UCSD-AML1 (cell line): ENCODE results near the gene TBXAS1.
A peak's percentile ranks its signal among the peaks of the same experiment; 100 is the strongest.

Experiments used
- DNase-seq: peaks from one replicate; lab custom pipeline; 2025; ENCODE audit not compliant: unreplicated experiment; lab: John Stamatoyannopoulos, UW

The TBXAS1 gene

GRCh38 chr7:140061607-140061930, 232.5 kb downstream of the TBXAS1 start:
- no peak for DNase-seq

DNA sequence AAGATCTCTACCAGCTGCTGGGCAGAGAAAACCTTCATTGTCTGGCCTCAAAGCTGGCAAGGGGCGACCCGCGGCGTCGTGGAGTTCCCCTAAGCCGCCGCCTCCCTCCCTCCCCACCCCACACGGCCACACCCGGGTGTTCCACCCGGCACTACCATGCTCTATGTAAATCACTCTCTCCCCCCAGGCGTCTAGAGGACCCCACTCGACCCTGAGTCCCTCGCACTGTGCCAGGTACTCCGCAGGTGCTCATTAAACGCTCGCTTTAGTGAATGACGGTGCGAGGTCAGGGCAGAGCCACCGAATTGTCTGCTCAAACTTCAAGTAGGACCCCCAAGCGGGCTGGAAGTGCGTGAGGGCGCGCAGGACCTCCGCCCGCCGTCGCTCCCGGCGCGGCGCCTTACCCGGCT, 233.1 kb downstream of the TBXAS1 start:
- DNase-seq, result no peak

DNA sequence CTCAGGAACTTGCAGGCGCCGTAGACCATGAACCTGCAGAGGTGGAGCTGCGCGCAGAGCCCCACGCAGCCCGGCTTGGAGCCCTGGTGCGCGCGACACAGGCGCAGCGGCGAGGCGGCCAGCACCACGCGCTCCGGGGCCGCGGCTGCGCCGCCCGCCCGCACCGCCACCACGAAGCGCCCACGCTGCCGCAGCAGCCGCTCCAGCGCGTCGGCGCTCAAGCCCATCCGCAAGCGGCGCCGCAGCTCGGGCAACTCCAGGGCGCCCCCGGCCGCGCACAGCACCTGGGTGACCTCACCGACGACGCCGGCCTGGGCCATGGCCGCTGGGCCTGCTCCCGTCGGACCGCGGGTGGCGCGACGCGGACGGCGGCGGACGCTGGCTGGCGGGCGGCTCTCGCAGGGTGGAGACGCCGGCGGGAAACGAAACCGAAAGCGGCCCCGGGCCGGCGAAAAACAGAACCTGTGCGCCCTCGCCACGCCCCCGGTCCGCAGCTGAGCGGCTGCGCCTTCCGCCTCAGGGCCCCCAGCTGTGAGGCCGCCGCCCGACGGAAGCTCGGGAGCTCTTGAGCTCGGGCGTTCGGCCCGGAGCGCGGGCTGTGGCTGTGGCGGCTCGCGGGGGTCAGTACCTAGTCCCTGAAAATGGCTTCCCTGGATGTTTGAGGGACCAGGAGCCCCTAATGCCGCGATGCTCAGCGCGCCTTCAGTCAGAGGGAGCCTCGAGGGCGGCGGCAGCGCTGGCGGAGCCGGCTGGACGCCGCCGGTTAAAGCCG, 233.7 kb downstream of the TBXAS1 start, which contains the start of gene PARP12:
Gene PARP12 (minus strand): TSS at position 424 of the 772 bp plus-strand sequence. CDS start 104 bp downstream, at position 320.
- peak; percentile 80 for DNase-seq

DNA sequence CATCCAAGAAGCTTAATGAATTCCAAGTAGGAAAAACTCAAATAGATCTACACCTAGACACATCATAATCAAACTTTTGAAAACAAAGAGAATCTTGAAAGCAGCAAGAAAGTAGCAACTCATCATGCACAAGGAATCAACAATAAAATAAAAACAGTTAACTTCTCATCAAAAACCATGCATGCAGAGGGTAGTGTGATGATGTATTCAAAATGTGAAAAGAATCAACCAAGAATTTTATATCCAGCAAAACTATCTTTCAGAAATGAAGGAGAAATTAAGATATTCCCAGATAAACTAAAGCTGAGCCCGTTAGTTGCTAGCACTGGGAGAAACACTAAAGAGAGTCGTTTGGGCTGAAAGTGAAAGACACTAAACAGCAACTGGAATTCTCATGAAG, 238.0 kb downstream of the TBXAS1 start:
- DNase-seq, result no peak

DNA sequence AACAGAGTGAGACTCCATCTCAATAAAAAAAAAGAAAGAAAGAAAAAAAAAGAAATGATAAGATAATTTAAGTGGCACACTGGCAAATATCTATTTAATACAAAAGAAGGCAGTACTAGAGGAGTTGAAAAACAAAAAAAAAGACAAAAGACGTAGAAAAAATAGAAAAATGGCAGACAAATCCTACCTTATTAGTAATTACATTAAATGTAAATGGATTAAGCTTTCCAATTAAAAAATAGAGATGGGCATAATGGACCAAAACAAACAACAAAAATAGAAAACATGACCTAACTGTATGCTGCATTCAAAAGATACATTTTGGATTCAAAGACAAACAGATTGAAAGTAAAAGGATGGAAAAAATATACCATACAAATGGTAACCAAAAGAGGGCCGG, 239.0 kb downstream of the TBXAS1 start:
- no peak for DNase-seq

- no peak for DNase-seq
Observed at GRCh38 chr7:140069298-140069949, 240.4 kb downstream of the TBXAS1 start.
